ENCODE measurements around the gene TLR7. TPM values are rescaled to one million over a fixed set of nuclear protein-coding genes. Genes with fewer than 3 reads are reported as not detected.

The TLR7 gene
- total RNA-seq, 3 donors from 2014 or later: 0.72 to 1.7 (median 0.81) TPM

GRCh38 chrX:12825801-12826200 is 41.1 kb upstream of the TLR7 start:
- Histone ChIP-seq H3K4me1 (ENCODE audit: low read depth) (no peaks in the 10 kb centered on the region), H3K4me3 (no peak overlapping the region), H3K9me3 (no peaks in the 10 kb centered on the region), H3K36me3 (ENCODE audit: low read depth) (no peaks in the 10 kb centered on the region)
- DNase-seq: no peak
- no peak for ATAC-seq
- TF ChIP-seq CTCF (IDR thresholded peaks at IDR 0.05): no peak
- intact Hi-C loops (cut with DNase I, micrococcal nuclease): no loop called here

GRCh38 chrX:12843061-12843667 is 23.7 kb upstream of the TLR7 start:
- Histone ChIP-seq H3K9me3 (no peaks in the 10 kb centered on the region), H3K36me3 (ENCODE audit: low read depth) (no peaks in the 10 kb centered on the region), H3K4me1 (ENCODE audit: low read depth) (no peaks in the 10 kb centered on the region), H3K4me3 (no peak overlapping the region)
- DNase-seq: no peak
- intact Hi-C loops (cut with DNase I, micrococcal nuclease): no loop called here
- no peak for ATAC-seq
- TF ChIP-seq CTCF (IDR thresholded peaks at IDR 0.05): no peak

DNA sequence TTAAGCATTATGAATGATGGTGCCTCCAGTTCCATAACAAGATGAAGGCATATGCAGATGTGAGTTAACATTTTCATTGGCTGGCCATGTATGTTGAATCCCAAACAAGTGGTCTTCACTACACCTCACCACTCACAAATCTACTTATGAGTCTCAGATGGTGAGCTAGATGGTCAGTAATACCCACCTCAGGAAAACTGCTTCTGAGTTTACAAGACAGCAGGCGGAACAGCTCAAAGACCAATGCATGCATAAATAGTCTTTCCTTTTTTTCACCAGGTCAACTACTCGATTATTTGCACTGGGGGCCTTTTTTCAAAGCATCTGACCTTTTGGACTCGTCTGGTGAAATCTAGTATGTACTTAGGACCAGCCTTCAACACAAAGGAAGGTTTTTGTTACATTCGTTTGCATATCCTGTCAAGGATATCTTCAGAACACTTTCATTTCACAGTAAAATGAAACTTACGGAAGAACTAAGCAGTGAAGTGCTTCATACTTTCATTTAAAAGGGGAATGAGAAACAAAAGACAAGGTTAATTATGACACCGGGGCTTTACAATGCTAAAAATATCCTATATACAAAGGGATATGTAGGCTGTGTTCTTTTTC is 23.1 kb upstream of the TLR7 start:
- Histone ChIP-seq H3K36me3 (ENCODE audit: low read depth) (no peaks in the 10 kb centered on the region), H3K4me3 (no peak overlapping the region), H3K4me1 (ENCODE audit: low read depth) (no peaks in the 10 kb centered on the region), H3K9me3 (no peaks in the 10 kb centered on the region)
- DNase-seq (no peak), ATAC-seq (peak; percentile 42)
- no peak for TF ChIP-seq CTCF (IDR thresholded peaks at IDR 0.05)
- intact Hi-C loops (cut with DNase I, micrococcal nuclease): no loop called here

DNA sequence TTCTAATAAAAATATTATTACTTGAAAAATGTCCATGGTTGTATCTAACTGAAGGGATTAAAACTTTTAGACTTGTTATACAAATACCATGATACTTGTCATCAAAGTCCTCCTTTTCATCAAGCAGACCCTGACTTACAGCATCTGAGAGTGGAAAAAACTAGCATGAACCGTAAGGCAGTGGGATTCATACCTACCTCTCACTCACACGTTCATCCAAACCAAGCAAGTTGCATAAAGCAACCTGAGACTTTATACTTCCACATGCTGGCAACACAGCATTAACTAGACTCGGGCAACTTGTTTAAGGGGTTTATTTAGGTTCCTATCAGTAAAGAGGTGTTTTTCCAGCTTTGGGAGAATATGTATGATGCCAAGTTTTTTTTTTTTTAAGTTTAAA is 22.6 kb upstream of the TLR7 start:
- DNase-seq (no peak), ATAC-seq (no peak)
- TF ChIP-seq CTCF (IDR thresholded peaks at IDR 0.05): no peak
- Histone ChIP-seq H3K9me3 (no peaks in the 10 kb centered on the region), H3K4me1 (ENCODE audit: low read depth) (no peaks in the 10 kb centered on the region), H3K36me3 (ENCODE audit: low read depth) (no peaks in the 10 kb centered on the region), H3K4me3 (no peak overlapping the region)
- intact Hi-C loops (cut with DNase I, micrococcal nuclease): no loop called here

GRCh38 chrX:12865359-12865758 is 1.5 kb upstream of the TLR7 start:
- no peaks in the 10 kb centered on the region for H3K36me3 ChIP-seq (ENCODE audit: low read depth)
- ATAC-seq (no peak), DNase-seq (no peak)
- intact Hi-C loops (cut with DNase I, micrococcal nuclease): no loop called here
- H3K4me3 ChIP-seq: no peak overlapping the region
- TF ChIP-seq CTCF (IDR thresholded peaks at IDR 0.05): no peak
- no peaks in the 10 kb centered on the region for H3K4me1 ChIP-seq (ENCODE audit: low read depth)
- H3K9me3 ChIP-seq: no peaks in the 10 kb centered on the region
